ENCODE measurements around the gene C12orf76. TPM values are rescaled to one million over a fixed set of nuclear protein-coding genes. Genes with fewer than 3 reads are reported as not detected.

C12orf76 gene
- total and polyA plus RNA-seq, 10 of the 15 experiments (the other 5 are each of a cell fraction or from before 2014, with no cell fraction given) = 3.6 to 20.4 (median 10.7) TPM

DNA sequence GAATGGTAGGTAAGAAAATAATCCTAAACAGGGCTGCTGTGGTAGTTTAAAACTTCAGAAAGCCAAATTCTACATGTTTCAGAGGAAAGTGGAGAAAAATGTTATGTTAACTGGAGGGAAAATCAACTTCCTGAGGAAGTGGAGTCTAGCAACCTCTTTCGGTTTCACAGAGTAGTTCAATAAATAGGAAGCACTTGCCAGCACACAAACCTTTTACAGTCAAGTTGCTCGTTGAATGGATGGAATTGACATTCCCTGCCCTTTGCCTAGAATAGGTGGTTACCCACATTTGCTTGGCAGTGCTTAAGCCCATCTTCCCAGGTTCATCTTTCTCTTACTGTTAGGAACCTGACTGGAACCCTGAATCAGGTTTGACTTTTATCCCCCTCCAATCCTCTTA lies 33.2 kb downstream of the C12orf76 start:
- FAIRE-seq (no peak), ATAC-seq (no peak), DNase-seq (ENCODE audit: low read depth, low spot score) (no peak)
- ChIA-PET RAD21 (ENCODE audit: unreplicated experiment) (no interaction called here), POLR2A (no interaction called here), SMC1A (ENCODE audit: uncharacterized antibody, unreplicated experiment) (interaction anchor here (1.4 kb wide), 1 partner anchor 17 kb away, joined by 4 read pairs; no protein-coding TSS in a partner anchor), CTCF (no interaction called here)
- H3K4me1 ChIP-seq (ENCODE audit: control insufficient read depth, insufficient read depth, low read length) = peaks cover 32% of the 10 kb centered on the region
- H3K4me2 ChIP-seq (ENCODE audit: control insufficient read depth, insufficient read depth) = peak overlapping the region; percentile 35; the same call in 1 of the 2 replicates
- H4K20me1 ChIP-seq (ENCODE audit: control insufficient read depth, insufficient read depth) = no peaks in the 10 kb centered on the region
- in situ Hi-C loops (cut with MboI) (no loop called here), intact Hi-C loops (cut with micrococcal nuclease; ENCODE audit: unreplicated experiment) (no loop called here)
- peaks cover 9 to 46% of the 10 kb centered on the region in 2 experiments for H3K36me3 ChIP-seq (ENCODE audit: control insufficient read depth in 2 of 2, insufficient read depth in 2 of 2, low read length in 1 of 2)
- BruUV-seq (replicated peaks) = no TSS peak
- peaks cover 18% of the 10 kb centered on the region for H3K79me2 ChIP-seq (ENCODE audit: control insufficient read depth, insufficient read depth, low read length)
- H3K9ac ChIP-seq (ENCODE audit: control insufficient read depth, insufficient read depth, low read length) = no peak overlapping the region
- TF ChIP-seq KDM1A (IDR thresholded peaks at IDR 0.05; ENCODE audit: borderline replicate concordance) (no peak), SP1 (IDR thresholded peaks at IDR 0.05; ENCODE audit: low read depth, low read length) (no peak), ZNF622 (IDR thresholded peaks at IDR 0.05) (no peak), ETV6 (conservative IDR thresholded peaks at IDR 0.05 in 1 of 2, IDR thresholded peaks at IDR 0.05 in 1 of 2; ENCODE audit: borderline replicate concordance in 1 of 2, low read depth in 1 of 2) (peak in 1 of 2 experiments; percentile 78; a peak in 2 of 4 replicates), CBX3 (IDR thresholded peaks at IDR 0.05; ENCODE audit: borderline replicate concordance, low read depth) (no peak), EP300 (IDR thresholded peaks at IDR 0.05; ENCODE audit: borderline replicate concordance in 1 of 2, control insufficient read depth in 1 of 2, low read depth in 2 of 2, low read length in 2 of 2) (no peak), ZSCAN29 (IDR thresholded peaks at IDR 0.05) (no peak), SIN3A (IDR thresholded peaks at IDR 0.05; ENCODE audit: low read depth, low read length) (no peak), JUNB (IDR thresholded peaks at IDR 0.05) (no peak), TBL1XR1 (IDR thresholded peaks at IDR 0.05; ENCODE audit: low read depth, low read length) (no peak), SPI1 (IDR thresholded peaks at IDR 0.05; ENCODE audit: borderline replicate concordance, insufficient read depth, low read depth, low read length) (peak; percentile 71; the same call in 1 of the 2 replicates), ESRRA (IDR thresholded peaks at IDR 0.05; ENCODE audit: low read length) (no peak), SMAD1 (IDR thresholded peaks at IDR 0.05; ENCODE audit: low read depth, partially characterized antibody) (no peak), SREBF2 (IDR thresholded peaks at IDR 0.05; ENCODE audit: low read length) (no peak)
- TF ChIP-seq, protein P1, sequence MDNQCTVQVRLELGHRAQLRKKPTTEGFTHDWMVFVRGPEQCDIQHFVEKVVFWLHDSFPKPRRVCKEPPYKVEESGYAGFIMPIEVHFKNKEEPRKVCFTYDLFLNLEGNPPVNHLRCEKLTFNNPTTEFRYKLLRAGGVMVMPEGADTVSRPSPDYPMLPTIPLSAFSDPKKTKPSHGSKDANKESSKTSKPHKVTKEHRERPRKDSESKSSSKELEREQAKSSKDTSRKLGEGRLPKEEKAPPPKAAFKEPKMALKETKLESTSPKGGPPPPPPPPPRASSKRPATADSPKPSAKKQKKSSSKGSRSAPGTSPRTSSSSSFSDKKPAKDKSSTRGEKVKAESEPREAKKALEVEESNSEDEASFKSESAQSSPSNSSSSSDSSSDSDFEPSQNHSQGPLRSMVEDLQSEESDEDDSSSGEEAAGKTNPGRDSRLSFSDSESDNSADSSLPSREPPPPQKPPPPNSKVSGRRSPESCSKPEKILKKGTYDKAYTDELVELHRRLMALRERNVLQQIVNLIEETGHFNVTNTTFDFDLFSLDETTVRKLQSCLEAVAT (IDR thresholded peaks at IDR 0.05) = no peak
- TF ChIP-seq, protein P2, sequence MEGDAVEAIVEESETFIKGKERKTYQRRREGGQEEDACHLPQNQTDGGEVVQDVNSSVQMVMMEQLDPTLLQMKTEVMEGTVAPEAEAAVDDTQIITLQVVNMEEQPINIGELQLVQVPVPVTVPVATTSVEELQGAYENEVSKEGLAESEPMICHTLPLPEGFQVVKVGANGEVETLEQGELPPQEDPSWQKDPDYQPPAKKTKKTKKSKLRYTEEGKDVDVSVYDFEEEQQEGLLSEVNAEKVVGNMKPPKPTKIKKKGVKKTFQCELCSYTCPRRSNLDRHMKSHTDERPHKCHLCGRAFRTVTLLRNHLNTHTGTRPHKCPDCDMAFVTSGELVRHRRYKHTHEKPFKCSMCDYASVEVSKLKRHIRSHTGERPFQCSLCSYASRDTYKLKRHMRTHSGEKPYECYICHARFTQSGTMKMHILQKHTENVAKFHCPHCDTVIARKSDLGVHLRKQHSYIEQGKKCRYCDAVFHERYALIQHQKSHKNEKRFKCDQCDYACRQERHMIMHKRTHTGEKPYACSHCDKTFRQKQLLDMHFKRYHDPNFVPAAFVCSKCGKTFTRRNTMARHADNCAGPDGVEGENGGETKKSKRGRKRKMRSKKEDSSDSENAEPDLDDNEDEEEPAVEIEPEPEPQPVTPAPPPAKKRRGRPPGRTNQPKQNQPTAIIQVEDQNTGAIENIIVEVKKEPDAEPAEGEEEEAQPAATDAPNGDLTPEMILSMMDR (IDR thresholded peaks at IDR 0.05 in 2 of 3, conservative IDR thresholded peaks at IDR 0.05 in 1 of 3; ENCODE audit: control insufficient read depth in 2 of 3, extremely low read depth in 1 of 3, insufficient read depth in 1 of 3, low read depth in 3 of 3, low read length in 3 of 3) = peak in 1 of 3 experiments; percentile 20; a peak in 1 of 6 replicates
- TF ChIP-seq, protein P3, sequence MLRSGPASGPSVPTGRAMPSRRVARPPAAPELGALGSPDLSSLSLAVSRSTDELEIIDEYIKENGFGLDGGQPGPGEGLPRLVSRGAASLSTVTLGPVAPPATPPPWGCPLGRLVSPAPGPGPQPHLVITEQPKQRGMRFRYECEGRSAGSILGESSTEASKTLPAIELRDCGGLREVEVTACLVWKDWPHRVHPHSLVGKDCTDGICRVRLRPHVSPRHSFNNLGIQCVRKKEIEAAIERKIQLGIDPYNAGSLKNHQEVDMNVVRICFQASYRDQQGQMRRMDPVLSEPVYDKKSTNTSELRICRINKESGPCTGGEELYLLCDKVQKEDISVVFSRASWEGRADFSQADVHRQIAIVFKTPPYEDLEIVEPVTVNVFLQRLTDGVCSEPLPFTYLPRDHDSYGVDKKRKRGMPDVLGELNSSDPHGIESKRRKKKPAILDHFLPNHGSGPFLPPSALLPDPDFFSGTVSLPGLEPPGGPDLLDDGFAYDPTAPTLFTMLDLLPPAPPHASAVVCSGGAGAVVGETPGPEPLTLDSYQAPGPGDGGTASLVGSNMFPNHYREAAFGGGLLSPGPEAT (IDR thresholded peaks at IDR 0.05; ENCODE audit: low read depth) = no peak
- no peak overlapping the region for H2AFZ ChIP-seq (ENCODE audit: control insufficient read depth, low read depth, low read length)
- no peaks in the 10 kb centered on the region for H3K9me3 ChIP-seq (replicated peaks; ENCODE audit: control insufficient read depth, insufficient read depth, low read length)
- WGBS (ENCODE audit: insufficient coverage, insufficient replicate concordance, low lambda C conversion rate, missing lambda C conversion rate) = 0% methylated on average over 2 of the region's 2 CpGs
- H3K27ac ChIP-seq (ENCODE audit: control insufficient read depth, insufficient read depth) = 0 out of 2 replicates have a peak overlapping the region, but pooled peaks have one; percentile 1
- no peaks in the 10 kb centered on the region for H3K27me3 ChIP-seq (replicated peaks in 1 of 2; ENCODE audit: control insufficient read depth in 2 of 2, insufficient read depth in 2 of 2, low read length in 1 of 2)
- H3K4me3 ChIP-seq = no peak overlapping the region

All from GM12878 (cell line).